SK-N-SH (cell line): Measurements from ENCODE around the gene TRIM46.
A peak's percentile ranks its signal among the peaks of the same experiment; 100 is the strongest.

Experiments used
- EP300 ChIP-seq, 2 experiments: IDR thresholded peaks; 2 replicates each; pipeline versions ENCODE4 v1.4.0 to v1.6.1; 2012; ENCODE audit warnings: borderline replicate concordance in 1 of 2, low read depth in 1 of 2, low read length in 1 of 2
- FOXJ3 ChIP-seq: sonication (generic); formaldehyde crosslinking; IDR thresholded peaks from 2 replicates; pipeline ENCODE4 v1.5.1; 2020; ENCODE audit warnings: mild to moderate bottlenecking, missing genetic modification reagents
- NFIC ChIP-seq: IDR thresholded peaks from 2 replicates; pipeline ENCODE4 v1.4.0; 2012; ENCODE audit warnings: borderline replicate concordance
- NRF1 ChIP-seq: IDR thresholded peaks from 2 replicates; pipeline ENCODE4 v1.6.1; 2012; ENCODE audit warnings: low read depth, mild to moderate bottlenecking, low read length
- RAD21 ChIP-seq: IDR thresholded peaks from 2 replicates; pipeline ENCODE4 v1.6.1; 2012; ENCODE audit warnings: mild to moderate bottlenecking, low read length
- SIN3A ChIP-seq: IDR thresholded peaks from 2 replicates; pipeline ENCODE4 v1.6.1; 2012; ENCODE audit warnings: low read depth, mild to moderate bottlenecking, low read length, moderate library complexity, borderline replicate concordance
- SMC3 ChIP-seq: IDR thresholded peaks from 2 replicates; pipeline ENCODE4 v1.6.1; 2012; ENCODE audit warnings: low read depth, low read length, improper control_type of control experiment
- TAF1 ChIP-seq: IDR thresholded peaks from 2 replicates; pipeline ENCODE4 v1.6.1; 2012; ENCODE audit warnings: low read depth, mild to moderate bottlenecking, low read length, moderate library complexity, borderline replicate concordance
- YY1 ChIP-seq: IDR thresholded peaks from 2 replicates; pipeline ENCODE4 v1.4.0; 2012; ENCODE audit warnings: low read depth, mild to moderate bottlenecking
- TF ChIP-seq, protein P1 (sequence below): IDR thresholded peaks from 2 replicates; pipeline ENCODE4 v1.6.1; 2012; ENCODE audit warnings: mild to moderate bottlenecking, low read depth, low read length, moderate library complexity
- TF ChIP-seq, protein P2 (sequence below): fragments of 200-600 bp; sonication (generic); IDR thresholded peaks from 2 replicates; pipeline ENCODE4 v1.6.1; 2017; ENCODE audit warnings: antibody characterized with exemption, mild to moderate bottlenecking, moderate library complexity
- TF ChIP-seq, protein P3 (sequence below): IDR thresholded peaks from 2 replicates; pipeline ENCODE4; 2012
- TF ChIP-seq, protein P4 (sequence below): IDR thresholded peaks from 2 replicates; pipeline ENCODE4 v1.4.0; 2012; ENCODE audit warnings: low read depth

DNA sequence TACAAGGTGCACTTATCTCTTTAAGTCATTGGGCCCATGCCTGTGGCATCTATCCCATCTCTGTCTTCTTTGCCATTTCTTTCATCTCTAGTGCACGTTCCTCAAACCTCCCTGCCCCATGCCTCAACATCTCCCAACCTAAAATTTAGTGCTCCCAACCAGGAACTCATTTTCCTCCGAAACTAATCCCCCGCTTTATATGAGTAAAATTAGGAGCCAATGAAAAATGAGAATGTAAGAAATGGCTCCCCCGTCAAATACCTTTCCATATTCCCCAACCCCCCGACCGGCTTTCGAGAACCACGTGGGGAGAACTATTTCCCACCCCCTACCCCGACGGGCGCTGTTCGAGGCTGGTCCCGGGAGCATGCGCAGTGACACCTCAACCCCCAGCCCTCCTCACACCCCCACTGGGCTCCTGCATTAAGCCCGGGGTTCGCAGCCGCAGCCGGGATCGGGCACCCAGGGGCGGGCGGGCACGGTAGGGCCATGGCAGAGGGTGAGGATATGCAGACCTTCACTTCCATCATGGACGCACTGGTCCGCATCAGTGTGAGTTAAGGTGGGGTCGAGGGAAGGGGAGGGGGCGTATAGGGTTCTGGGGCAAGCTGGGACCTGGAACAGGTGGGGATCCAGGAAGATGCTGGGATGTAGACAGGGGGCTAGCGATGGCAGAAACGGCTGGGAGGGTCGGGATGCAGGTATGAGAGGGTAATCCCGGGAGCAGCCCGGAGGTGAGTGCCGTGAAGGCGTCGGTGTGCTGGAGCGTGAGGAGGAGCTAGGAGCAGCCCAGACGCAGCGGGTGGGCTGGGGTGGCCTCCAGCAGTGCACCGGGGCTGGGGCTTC lies at the start of gene TRIM46:
- TF ChIP-seq YY1: no peak
- TF ChIP-seq EP300 (IDR thresholded peaks at IDR 0.05; ENCODE audit: borderline replicate concordance in 1 of 2, low read depth in 1 of 2, low read length in 1 of 2): no peak
- TF ChIP-seq SMC3: no peak
- TF ChIP-seq, protein P1, sequence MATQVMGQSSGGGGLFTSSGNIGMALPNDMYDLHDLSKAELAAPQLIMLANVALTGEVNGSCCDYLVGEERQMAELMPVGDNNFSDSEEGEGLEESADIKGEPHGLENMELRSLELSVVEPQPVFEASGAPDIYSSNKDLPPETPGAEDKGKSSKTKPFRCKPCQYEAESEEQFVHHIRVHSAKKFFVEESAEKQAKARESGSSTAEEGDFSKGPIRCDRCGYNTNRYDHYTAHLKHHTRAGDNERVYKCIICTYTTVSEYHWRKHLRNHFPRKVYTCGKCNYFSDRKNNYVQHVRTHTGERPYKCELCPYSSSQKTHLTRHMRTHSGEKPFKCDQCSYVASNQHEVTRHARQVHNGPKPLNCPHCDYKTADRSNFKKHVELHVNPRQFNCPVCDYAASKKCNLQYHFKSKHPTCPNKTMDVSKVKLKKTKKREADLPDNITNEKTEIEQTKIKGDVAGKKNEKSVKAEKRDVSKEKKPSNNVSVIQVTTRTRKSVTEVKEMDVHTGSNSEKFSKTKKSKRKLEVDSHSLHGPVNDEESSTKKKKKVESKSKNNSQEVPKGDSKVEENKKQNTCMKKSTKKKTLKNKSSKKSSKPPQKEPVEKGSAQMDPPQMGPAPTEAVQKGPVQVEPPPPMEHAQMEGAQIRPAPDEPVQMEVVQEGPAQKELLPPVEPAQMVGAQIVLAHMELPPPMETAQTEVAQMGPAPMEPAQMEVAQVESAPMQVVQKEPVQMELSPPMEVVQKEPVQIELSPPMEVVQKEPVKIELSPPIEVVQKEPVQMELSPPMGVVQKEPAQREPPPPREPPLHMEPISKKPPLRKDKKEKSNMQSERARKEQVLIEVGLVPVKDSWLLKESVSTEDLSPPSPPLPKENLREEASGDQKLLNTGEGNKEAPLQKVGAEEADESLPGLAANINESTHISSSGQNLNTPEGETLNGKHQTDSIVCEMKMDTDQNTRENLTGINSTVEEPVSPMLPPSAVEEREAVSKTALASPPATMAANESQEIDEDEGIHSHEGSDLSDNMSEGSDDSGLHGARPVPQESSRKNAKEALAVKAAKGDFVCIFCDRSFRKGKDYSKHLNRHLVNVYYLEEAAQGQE: no peak
- TF ChIP-seq, protein P2, sequence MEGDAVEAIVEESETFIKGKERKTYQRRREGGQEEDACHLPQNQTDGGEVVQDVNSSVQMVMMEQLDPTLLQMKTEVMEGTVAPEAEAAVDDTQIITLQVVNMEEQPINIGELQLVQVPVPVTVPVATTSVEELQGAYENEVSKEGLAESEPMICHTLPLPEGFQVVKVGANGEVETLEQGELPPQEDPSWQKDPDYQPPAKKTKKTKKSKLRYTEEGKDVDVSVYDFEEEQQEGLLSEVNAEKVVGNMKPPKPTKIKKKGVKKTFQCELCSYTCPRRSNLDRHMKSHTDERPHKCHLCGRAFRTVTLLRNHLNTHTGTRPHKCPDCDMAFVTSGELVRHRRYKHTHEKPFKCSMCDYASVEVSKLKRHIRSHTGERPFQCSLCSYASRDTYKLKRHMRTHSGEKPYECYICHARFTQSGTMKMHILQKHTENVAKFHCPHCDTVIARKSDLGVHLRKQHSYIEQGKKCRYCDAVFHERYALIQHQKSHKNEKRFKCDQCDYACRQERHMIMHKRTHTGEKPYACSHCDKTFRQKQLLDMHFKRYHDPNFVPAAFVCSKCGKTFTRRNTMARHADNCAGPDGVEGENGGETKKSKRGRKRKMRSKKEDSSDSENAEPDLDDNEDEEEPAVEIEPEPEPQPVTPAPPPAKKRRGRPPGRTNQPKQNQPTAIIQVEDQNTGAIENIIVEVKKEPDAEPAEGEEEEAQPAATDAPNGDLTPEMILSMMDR: no peak; the same call in 1 of the 2 replicates
- no peak for TF ChIP-seq FOXJ3
- TF ChIP-seq, protein P3, sequence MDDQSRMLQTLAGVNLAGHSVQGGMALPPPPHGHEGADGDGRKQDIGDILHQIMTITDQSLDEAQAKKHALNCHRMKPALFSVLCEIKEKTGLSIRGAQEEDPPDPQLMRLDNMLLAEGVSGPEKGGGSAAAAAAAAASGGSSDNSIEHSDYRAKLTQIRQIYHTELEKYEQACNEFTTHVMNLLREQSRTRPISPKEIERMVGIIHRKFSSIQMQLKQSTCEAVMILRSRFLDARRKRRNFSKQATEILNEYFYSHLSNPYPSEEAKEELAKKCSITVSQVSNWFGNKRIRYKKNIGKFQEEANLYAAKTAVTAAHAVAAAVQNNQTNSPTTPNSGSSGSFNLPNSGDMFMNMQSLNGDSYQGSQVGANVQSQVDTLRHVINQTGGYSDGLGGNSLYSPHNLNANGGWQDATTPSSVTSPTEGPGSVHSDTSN: no peak
- TF ChIP-seq, protein P4, sequence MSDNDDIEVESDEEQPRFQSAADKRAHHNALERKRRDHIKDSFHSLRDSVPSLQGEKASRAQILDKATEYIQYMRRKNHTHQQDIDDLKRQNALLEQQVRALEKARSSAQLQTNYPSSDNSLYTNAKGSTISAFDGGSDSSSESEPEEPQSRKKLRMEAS: peak; percentile 91
- no peak for TF ChIP-seq RAD21
- TF ChIP-seq NRF1: peak; percentile 87
- TF ChIP-seq NFIC: no peak
- TF ChIP-seq TAF1: no peak; the same call in 1 of the 2 replicates
- peak; percentile 41; the same call in 1 of the 2 replicates for TF ChIP-seq SIN3A
